SH-SY5Y (cell line): Measurements from ENCODE around the gene REXO2.

Experiments used
- GATA2 ChIP-seq: IDR thresholded peaks from 2 replicates; pipeline ENCODE4 v1.6.1; 2011; ENCODE audit warnings: mild to moderate bottlenecking, low read depth, low read length
- GATA3 ChIP-seq: IDR thresholded peaks from 2 replicates; pipeline ENCODE4 v1.6.1; 2011; ENCODE audit warnings: low read depth, mild to moderate bottlenecking, low read length, moderate library complexity

- TF ChIP-seq GATA2 (no peak), GATA3 (no peak)
Observed at GRCh38 chr11:114412946-114413345, 26.3 kb upstream of the REXO2 start.
